Stimulated activated CD4-positive, alpha-beta T cell treated with anti-CD3 and anti-CD28 coated beads, Interleukin-4, amount 100 ng/mL, for 1 hour (primary cell): Measurements from ENCODE around the gene ZNF324B.
"Not testable (repeated sequence)": the region's sequence is repeated elsewhere in the genome, so short reads cannot be mapped to it uniquely, and the experiment has no call there.

Source experiments
- DNase-seq: peaks from one replicate; pipeline ENCODE4 v3.0.0-alpha.2; 2020

ZNF324B gene

DNA sequence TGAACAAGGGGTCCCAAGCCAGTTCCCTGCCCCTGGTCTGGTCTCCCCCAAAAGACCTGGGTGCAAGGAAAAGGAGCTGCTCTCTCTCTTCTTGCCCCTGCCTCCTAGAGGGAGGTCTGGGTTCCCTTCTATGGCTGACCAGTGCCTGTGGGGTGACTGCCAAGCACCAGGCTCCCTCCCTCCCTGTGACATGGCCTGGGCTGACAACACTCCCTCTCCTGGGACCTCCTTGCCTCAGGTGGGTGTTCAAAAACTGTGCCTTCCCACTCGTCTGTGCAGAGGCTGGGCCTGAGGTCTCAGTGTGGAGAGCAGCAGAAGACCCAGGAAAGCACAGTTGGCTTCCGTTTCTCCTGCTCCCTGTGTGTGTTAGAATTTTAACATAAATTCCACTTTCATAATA, 29.4 kb downstream of the ZNF324B start:
- no peak for DNase-seq

- DNase-seq: no peak
Observed at GRCh38 chr19:58482372-58482771, 30.9 kb downstream of the ZNF324B start.

GRCh38 chr19:58483776-58484175, 32.4 kb downstream of the ZNF324B start:
- DNase-seq: no peak

- not testable (repeated sequence) for DNase-seq
Observed at GRCh38 chr19:58484349-58484748, 32.9 kb downstream of the ZNF324B start.

DNA sequence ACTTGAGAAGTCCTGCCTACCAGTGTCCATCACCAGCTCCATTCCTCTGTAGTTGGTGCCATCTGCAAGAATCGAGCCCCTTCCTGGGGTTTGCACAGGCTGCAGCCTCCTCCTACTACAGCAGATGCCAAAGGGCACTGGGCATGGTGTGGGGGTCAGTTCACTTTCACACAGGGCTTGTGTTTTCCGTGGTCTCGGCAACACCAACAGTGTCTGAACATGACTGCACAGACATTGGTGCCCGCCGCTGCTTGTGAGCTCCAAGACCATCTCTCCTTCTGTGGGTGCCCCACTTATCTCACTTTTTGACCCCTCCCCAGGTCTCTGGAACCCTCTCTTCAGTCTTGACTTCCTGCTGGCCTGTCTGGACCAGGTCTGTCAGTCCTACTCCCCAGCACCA, 40.0 kb downstream of the ZNF324B start:
- no peak for DNase-seq

- no peak for DNase-seq
Observed at GRCh38 chr19:58492265-58492664, 40.8 kb downstream of the ZNF324B start.

GRCh38 chr19:58497634-58498170, 46.3 kb downstream of the ZNF324B start:
- DNase-seq: no peak

DNA sequence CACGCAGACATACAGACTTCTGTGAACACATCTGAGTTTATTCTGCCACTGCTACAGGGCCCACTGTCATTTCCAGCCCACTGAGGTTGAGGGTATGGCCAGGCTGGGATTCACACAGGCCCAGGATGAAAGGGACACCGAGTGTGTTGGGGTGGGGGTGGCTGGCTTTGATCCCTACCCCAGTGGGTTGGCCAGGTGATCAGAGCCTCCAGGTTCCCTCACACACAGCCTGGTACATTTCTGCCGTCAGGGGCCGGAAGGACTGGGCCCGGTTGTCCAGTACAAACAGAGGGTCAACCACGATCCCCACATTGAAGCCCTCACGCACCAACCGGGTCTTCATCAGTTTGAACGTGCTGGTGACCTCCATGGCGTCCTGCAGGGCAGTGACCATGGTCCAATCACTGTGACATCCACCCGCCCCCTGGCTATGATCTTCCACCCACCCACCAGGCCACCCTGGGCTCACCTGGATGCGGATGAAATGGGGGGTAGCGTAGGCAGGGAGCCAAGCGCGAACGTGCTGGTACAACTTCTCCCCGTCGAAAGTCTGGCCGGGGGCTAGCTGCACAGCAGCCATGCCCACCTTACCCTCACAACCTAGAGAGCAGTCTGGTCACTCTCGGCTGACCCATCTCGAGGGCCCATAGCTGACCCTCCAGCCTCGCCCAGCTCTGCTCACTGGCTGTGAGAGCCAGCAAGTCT, 47.0 kb downstream of the ZNF324B start:
- DNase-seq: no peak

GRCh38 chr19:58499021-58499927, 47.9 kb downstream of the ZNF324B start:
- DNase-seq: peak; percentile 98

DNA sequence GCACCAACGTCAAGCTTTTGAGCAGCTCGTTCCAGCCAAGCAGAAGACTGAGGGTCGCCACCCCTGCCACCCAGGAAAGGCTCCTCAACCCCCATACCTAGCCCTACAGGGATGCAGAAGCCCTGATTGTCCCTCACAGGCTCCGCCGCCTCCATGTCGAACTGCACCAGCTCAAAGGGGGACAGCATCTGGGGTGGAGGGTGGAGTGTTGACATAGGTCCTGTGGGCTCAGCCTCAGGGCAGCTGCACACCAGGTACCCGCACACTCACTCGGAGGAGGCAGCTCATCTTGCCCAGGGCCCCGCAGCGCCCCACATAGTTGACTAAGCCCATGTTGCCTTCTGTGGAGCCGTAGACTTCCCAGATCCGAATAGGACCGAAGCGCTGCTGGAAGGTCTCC, 48.8 kb downstream of the ZNF324B start:
- no peak for DNase-seq
